T-cell (primary cell): ENCODE measurements around the gene TCHH. TPM values are rescaled to one million over a fixed set of nuclear protein-coding genes. Genes with fewer than 3 reads are reported as not detected.
"Not testable (repeated sequence)": the region's sequence is repeated elsewhere in the genome, so short reads cannot be mapped to it uniquely, and the experiment has no call there.

Experiments used
- ATAC-seq, 4 experiments: fragments of 200-7000 bp in 3 of 4; fragments of 150-1000 bp in 1 of 4; cut with Tn5 transposase; replicated peaks in 1 of 4; 1 replicate in 3 of 4; 2 replicates in 1 of 4; pipeline ENCODE4 v1.10.0; 2021; ENCODE audit warnings: moderate library complexity in 3 of 4, mild to moderate bottlenecking in 2 of 4, moderate number of reproducible peaks in 1 of 4
- CTCF ChIA-PET, 2 donors: fragments of 300-600 bp; sonication (Branson Sonifier 250); formaldehyde crosslinking; loops; one replicate each; lab custom pipeline; 2022; ENCODE audit warnings: antibody characterized with exemption in 2 of 2; lab: Charles Lee
- POLR2A ChIA-PET, 2 donors: fragments of 300-600 bp; sonication (Branson Sonifier 250); formaldehyde crosslinking; loops; one replicate each; lab custom pipeline; 2022; ENCODE audit warnings: antibody characterized with exemption in 2 of 2; lab: Charles Lee
- DNase-seq, 35 experiments: peaks; one replicate each; pipeline versions ENCODE4 v3.0.0 to v3.0.0-alpha.2; 2013 to 2023
- H3K27ac ChIP-seq: one replicate; pipeline ENCODE4 v1.5.1; 2013; ENCODE audit warnings: low read length
- H3K27me3 ChIP-seq, 2 experiments: replicated peaks in 1 of 2; 1 replicate in 1 of 2; 2 replicates in 1 of 2; pipeline versions ENCODE4 v1.6.1 to v1.7.0; 2013; ENCODE audit warnings: low read length in 1 of 2, mixed read lengths in 1 of 2; ENCODE audit not compliant: control insufficient read depth in 2 of 2, insufficient read depth in 2 of 2; ENCODE audit errors: extremely low read depth in 1 of 2
- H3K36me3 ChIP-seq, 2 donors: 1 replicate in 1 of 2; 2 replicates in 1 of 2; pipeline versions ENCODE4 v1.6.1 to v1.7.0; 2013; ENCODE audit warnings: low read length in 1 of 2; ENCODE audit not compliant: control insufficient read depth in 2 of 2, insufficient read depth in 1 of 2; ENCODE audit errors: extremely low read depth in 1 of 2
- H3K4me1 ChIP-seq, 2 experiments: 1 replicate in 1 of 2; 2 replicates in 1 of 2; pipeline versions ENCODE4 v1.6.1 to v1.7.0; 2013; ENCODE audit warnings: low read length in 2 of 2, mixed read lengths in 1 of 2; ENCODE audit not compliant: insufficient read depth in 2 of 2, control insufficient read depth in 1 of 2; ENCODE audit errors: extremely low read depth in 1 of 2
- H3K4me3 ChIP-seq, 2 donors: 1 replicate in 1 of 2; 2 replicates in 1 of 2; pipeline versions ENCODE4 v1.5.1 to v1.7.0; 2013; ENCODE audit warnings: mild to moderate bottlenecking in 2 of 2, low read length in 1 of 2, moderate library complexity in 1 of 2; ENCODE audit not compliant: control insufficient read depth in 1 of 2; ENCODE audit errors: extremely low read depth in 1 of 2
- H3K9me3 ChIP-seq: 2 replicates; pipeline ENCODE4 v1.7.0; 2013
- H3K27ac Mint-ChIP-seq, 2 donors: one replicate each; pipeline ENCODE4 v1.8.0; 2020 to 2021; ENCODE audit warnings: mild to moderate bottlenecking in 2 of 2, mixed read lengths in 2 of 2
- H3K27me3 Mint-ChIP-seq, 2 donors: one replicate each; pipeline ENCODE4 v1.8.0; 2021 to 2022; ENCODE audit warnings: mixed read lengths in 2 of 2
- H3K36me3 Mint-ChIP-seq: one replicate; pipeline ENCODE4 v1.8.0; 2021; ENCODE audit warnings: mixed read lengths
- H3K4me1 Mint-ChIP-seq, 3 donors: one replicate each; pipeline ENCODE4 v1.8.0; 2020 to 2022; ENCODE audit warnings: mixed read lengths in 3 of 3, mild to moderate bottlenecking in 1 of 3
- H3K4me3 Mint-ChIP-seq, 3 donors: one replicate each; pipeline ENCODE4 v1.8.0; 2020 to 2022; ENCODE audit warnings: mild to moderate bottlenecking in 3 of 3, mixed read lengths in 3 of 3, moderate library complexity in 3 of 3
- H3K9me3 Mint-ChIP-seq, 3 donors: one replicate each; pipeline ENCODE4 v1.8.0; 2020 to 2022; ENCODE audit warnings: mixed read lengths in 3 of 3
- WGBS: methylation state at CpG from one replicate; pipeline ENCODE4 v1.1.5; 2013; ENCODE audit warnings: missing lambda C conversion rate; ENCODE audit not compliant: insufficient coverage; 5-methylcytosine and 5-hydroxymethylcytosine counted together
- total RNA-seq, 35 experiments: library from RNA in 6 of 35; stranded (reverse) in 6 of 35; fragments of 120-200 nt in 1 of 35; gene quantifications; one replicate each; pipeline versions ENCODE4 v1.2.1 to v1.2.4 and lab custom pipeline; 2013 to 2026

TCHH gene
- total RNA-seq, 5 donors from 2014 or later (not counting 1 experiment from before 2014, with no cell fraction given): 0.03 TPM; not detected in 4

GRCh38 chr1:152104854-152105253 is 10.4 kb downstream of the TCHH start:
- Mint-ChIP-seq H3K27ac (no peak overlapping the region), H3K27me3 (peaks cover 35 to 46% of the 10 kb centered on the region in 2 donors), H3K9me3 (no peaks in the 10 kb centered on the region), H3K36me3 (no peaks in the 10 kb centered on the region), H3K4me1 (no peaks in the 10 kb centered on the region), H3K4me3 (no peak overlapping the region)
- no peak overlapping the region for H3K4me3 ChIP-seq
- WGBS: no CpG with 5 or more reads among the region's 2 CpGs
- ATAC-seq (no peak), DNase-seq (no peak)
- no peaks in the 10 kb centered on the region for H3K9me3 ChIP-seq
- ChIA-PET POLR2A (no interaction called here), CTCF (no interaction called here)
- peaks cover 21 to 43% of the 10 kb centered on the region in 2 experiments for H3K27me3 ChIP-seq
- H3K4me1 ChIP-seq: peaks cover 0 to 24% of the 10 kb centered on the region in 2 experiments
- no peak overlapping the region for H3K27ac ChIP-seq
- no peaks in the 10 kb centered on the region for H3K36me3 ChIP-seq

GRCh38 chr1:152096931-152097330 is 18.3 kb downstream of the TCHH start:
- peaks cover 4% of the 10 kb centered on the region for H3K36me3 Mint-ChIP-seq
- no peak overlapping the region for H3K4me3 Mint-ChIP-seq
- H3K9me3 Mint-ChIP-seq: peaks cover 4 to 22% (median 13%) of the 10 kb centered on the region in 3 donors
- Histone ChIP-seq H3K27me3 (peaks cover 6 to 9% of the 10 kb centered on the region in 2 experiments), H3K4me3 (no peak overlapping the region), H3K36me3 (no peaks in the 10 kb centered on the region), H3K9me3 (peaks cover 2% of the 10 kb centered on the region), H3K4me1 (no peaks in the 10 kb centered on the region), H3K27ac (no peak overlapping the region)
- 75% methylated on average over 2 of the region's 3 CpGs for WGBS
- POLR2A ChIA-PET: no interaction called here
- DNase-seq (no peak), ATAC-seq (no peak)
- no peaks in the 10 kb centered on the region for H3K4me1 Mint-ChIP-seq
- peaks cover 52 to 61% of the 10 kb centered on the region in 2 donors for H3K27me3 Mint-ChIP-seq
- H3K27ac Mint-ChIP-seq: no peak overlapping the region
- CTCF ChIA-PET: no interaction called here

DNA sequence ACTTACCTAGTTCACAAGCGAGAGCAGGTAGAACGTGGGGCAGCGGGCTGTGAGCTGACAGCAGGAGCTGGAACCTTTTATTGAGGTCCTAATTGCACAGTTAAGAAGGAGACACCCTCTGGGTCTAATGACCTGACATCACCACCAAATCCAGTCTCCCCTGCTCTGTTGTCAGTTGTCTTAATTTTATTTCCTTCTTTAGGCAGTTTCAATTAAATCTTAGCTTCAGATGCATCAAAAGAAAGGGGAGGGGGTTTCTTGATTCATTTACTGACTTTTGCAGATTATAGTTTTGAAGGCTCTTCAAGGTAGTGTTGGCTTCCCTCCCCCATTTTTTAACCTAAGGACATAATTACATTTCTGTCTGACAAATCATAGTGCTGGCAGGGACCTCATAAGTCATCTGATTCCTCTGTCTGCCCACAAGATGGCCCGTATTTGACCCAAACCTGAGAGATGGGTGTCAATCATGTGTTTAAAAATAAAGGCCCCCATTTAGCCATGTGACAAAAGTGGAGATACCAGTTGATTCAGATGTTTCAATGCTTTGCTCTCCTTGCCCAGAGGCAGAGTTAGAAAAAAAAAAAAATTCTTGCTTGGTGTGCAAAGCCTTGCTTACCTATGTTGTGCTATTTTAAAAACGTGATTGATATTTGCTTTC is 26.1 kb downstream of the TCHH start, which contains the start of gene TCHHL1:
TCHHL1 (minus strand) TSS at position 51 of the 661 bp plus-strand sequence. CDS start 921 bp downstream, outside the sequence.
- DNase-seq (no peak), ATAC-seq (no peak)
- ChIA-PET POLR2A (no interaction called here), CTCF (no interaction called here)
- H3K36me3 ChIP-seq: no peaks in the 10 kb centered on the region
- Mint-ChIP-seq H3K27ac (no peak within 1 kb of the TSS), H3K36me3 (peaks cover 4% of the 10 kb centered on the region), H3K4me3 (no peak within 1 kb of the TSS), H3K4me1 (no peaks in the 10 kb centered on the region), H3K27me3 (peaks cover 32 to 42% of the 10 kb centered on the region in 2 donors), H3K9me3 (peaks cover 8 to 25% (median 14%) of the 10 kb centered on the region in 3 donors)
- H3K4me1 ChIP-seq: no peaks in the 10 kb centered on the region
- WGBS: 95% methylated on average over 3 of the region's 5 CpGs
- H3K27me3 ChIP-seq: peaks cover 3 to 6% of the 10 kb centered on the region in 2 experiments
- peaks cover 2% of the 10 kb centered on the region for H3K9me3 ChIP-seq
- H3K4me3 ChIP-seq: no peak within 1 kb of the TSS
- no peak within 1 kb of the TSS for H3K27ac ChIP-seq

DNA sequence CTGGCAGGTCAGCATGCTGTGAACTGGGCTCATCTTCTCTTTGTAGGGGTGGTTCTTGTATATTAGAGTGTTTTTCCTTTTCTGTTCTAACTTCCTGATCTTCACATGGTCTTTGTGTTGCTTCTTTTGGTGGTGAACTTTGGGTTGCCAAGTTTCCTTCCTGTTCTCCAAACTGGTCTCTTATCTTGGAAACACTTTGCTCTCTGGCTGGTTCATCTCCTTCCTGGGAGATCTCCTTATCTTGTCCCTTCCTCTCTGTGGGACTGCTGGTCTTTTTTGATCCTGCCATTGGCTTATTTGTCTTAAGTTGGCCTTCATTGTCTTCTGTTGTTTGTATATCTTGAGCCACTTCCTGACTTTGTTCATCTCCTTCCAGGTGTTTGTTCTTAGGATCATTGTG is 28.5 kb downstream of the TCHH start:
- ATAC-seq (no peak), DNase-seq (no peak)
- Mint-ChIP-seq H3K4me1 (no peaks in the 10 kb centered on the region), H3K27me3 (peaks cover 26 to 30% of the 10 kb centered on the region in 2 donors), H3K27ac (no peak overlapping the region), H3K9me3 (peaks cover 0 to 7% (median 4%) of the 10 kb centered on the region in 3 donors), H3K4me3 (no peak overlapping the region), H3K36me3 (no peaks in the 10 kb centered on the region)
- Histone ChIP-seq H3K9me3 (no peaks in the 10 kb centered on the region), H3K36me3 (no peaks in the 10 kb centered on the region), H3K27ac (no peak overlapping the region), H3K4me3 (no peak overlapping the region), H3K4me1 (no peaks in the 10 kb centered on the region), H3K27me3 (peaks cover 3 to 6% of the 10 kb centered on the region in 2 experiments)
- ChIA-PET CTCF (no interaction called here), POLR2A (no interaction called here)

- ATAC-seq: no peak
- no peaks in the 10 kb centered on the region for H3K4me1 Mint-ChIP-seq
- no peaks in the 10 kb centered on the region for H3K36me3 Mint-ChIP-seq
- POLR2A ChIA-PET: no interaction called here
- Histone ChIP-seq H3K36me3 (no peaks in the 10 kb centered on the region), H3K27me3 (peaks cover 6 to 7% of the 10 kb centered on the region in 2 experiments), H3K9me3 (no peaks in the 10 kb centered on the region), H3K27ac (no peak overlapping the region), H3K4me3 (no peak overlapping the region), H3K4me1 (no peaks in the 10 kb centered on the region)
- no peak overlapping the region for H3K4me3 Mint-ChIP-seq
- H3K27me3 Mint-ChIP-seq: peaks cover 11 to 18% of the 10 kb centered on the region in 2 donors
- DNase-seq: no peak
- CTCF ChIA-PET: no interaction called here
- H3K27ac Mint-ChIP-seq: no peak overlapping the region
- WGBS: 67% methylated on average over 1 of the region's 1 CpG
- no peaks in the 10 kb centered on the region for H3K9me3 Mint-ChIP-seq
Measured at GRCh38 chr1:152084853-152085252, 30.4 kb downstream of the TCHH start.

DNA sequence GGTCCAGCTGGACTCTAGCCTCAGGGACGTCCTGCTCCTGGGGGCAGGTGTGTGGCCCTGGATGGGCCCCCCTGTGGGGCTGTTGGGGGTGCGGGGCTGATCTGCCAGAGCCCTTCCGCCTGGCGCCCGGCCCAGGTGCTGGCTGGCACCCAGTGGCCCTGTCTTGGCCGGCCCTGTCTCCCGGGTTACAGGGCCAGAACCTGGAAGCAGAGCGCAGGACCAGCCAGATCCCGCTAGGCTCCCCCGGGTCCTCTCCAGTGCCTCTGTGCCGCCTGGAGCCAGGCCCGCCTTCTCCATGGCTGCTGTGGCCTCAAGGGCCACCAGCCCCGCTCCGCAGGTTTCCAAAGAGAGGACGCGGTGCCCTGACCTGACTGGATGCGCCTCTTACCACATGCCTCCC is 34.2 kb downstream of the TCHH start:
- H3K27ac ChIP-seq, H3K9me3 Mint-ChIP-seq, H3K36me3 Mint-ChIP-seq, H3K4me3 ChIP-seq, DNase-seq, H3K4me3 Mint-ChIP-seq, H3K4me1 ChIP-seq, ATAC-seq, H3K27ac Mint-ChIP-seq, H3K9me3 ChIP-seq, CTCF ChIA-PET, POLR2A ChIA-PET, H3K36me3 ChIP-seq, H3K4me1 Mint-ChIP-seq: not testable (repeated sequence)
- peaks cover 19 to 25% of the 10 kb centered on the region in 2 donors for H3K27me3 Mint-ChIP-seq
- WGBS: 92% methylated on average over 12 of the region's 17 CpGs
- peaks cover 0 to 16% of the 10 kb centered on the region in 2 experiments for H3K27me3 ChIP-seq
